ENCODE measurements around the gene SAT1.
"Not testable (repeated sequence)": the region's sequence is repeated elsewhere in the genome, so short reads cannot be mapped to it uniquely, and the experiment has no call there.

SAT1 gene

GRCh38 chrX:23782863-23783588 is at the start of gene SAT1:
SAT1 (plus strand) TSS chrX:23783173; CDS start chrX:23783352, 179 bp downstream.
- peak; percentile 94 for DNase-seq

- DNase-seq: no peak
These were observed 46.9 kb upstream of the SAT1 start for GRCh38 chrX:23736030-23736429.

- DNase-seq: no peak
These were observed 45.6 kb upstream of the SAT1 start for GRCh38 chrX:23737413-23737812.

GRCh38 chrX:23742174-23742696 is 40.7 kb upstream of the SAT1 start:
- peak; percentile 20 for DNase-seq

GRCh38 chrX:23742697-23743622 is 40.0 kb upstream of the SAT1 start, which contains the start of gene ACOT9:
ACOT9 (minus strand) TSS chrX:23743276; CDS start chrX:23743144, 132 bp downstream.
- DNase-seq: peak; percentile 72

GRCh38 chrX:23743623-23743971 is 39.4 kb upstream of the SAT1 start:
- DNase-seq: not testable (repeated sequence)

- DNase-seq: no peak
These were observed 37.2 kb upstream of the SAT1 start for GRCh38 chrX:23745786-23746185.

GRCh38 chrX:23749129-23749528 is 33.8 kb upstream of the SAT1 start:
- DNase-seq: no peak

GRCh38 chrX:23749576-23749975 is 33.4 kb upstream of the SAT1 start:
- no peak for DNase-seq

GRCh38 chrX:23752740-23753415 is 30.1 kb upstream of the SAT1 start:
- no peak for DNase-seq

GRCh38 chrX:23754664-23755063 is 28.3 kb upstream of the SAT1 start:
- DNase-seq: no peak

- peak; percentile 32 for DNase-seq
These were observed 26.8 kb upstream of the SAT1 start for GRCh38 chrX:23756165-23756564.

- no peak for DNase-seq
These were observed 23.2 kb upstream of the SAT1 start for GRCh38 chrX:23759821-23760220.

GRCh38 chrX:23764188-23764984 is 18.6 kb upstream of the SAT1 start:
- DNase-seq: no peak

- DNase-seq: no peak
These were observed 17.5 kb upstream of the SAT1 start for GRCh38 chrX:23765449-23765848.

GRCh38 chrX:23765868-23766267 is 17.1 kb upstream of the SAT1 start:
- DNase-seq: no peak

- DNase-seq: peak; percentile 17
These were observed 16.1 kb upstream of the SAT1 start for GRCh38 chrX:23766650-23767551.

GRCh38 chrX:23770142-23770541 is 12.8 kb upstream of the SAT1 start:
- DNase-seq: no peak

- not testable (repeated sequence) for DNase-seq
These were observed 11.9 kb upstream of the SAT1 start for GRCh38 chrX:23771086-23771485.

- no peak for DNase-seq
These were observed 9.3 kb upstream of the SAT1 start for GRCh38 chrX:23773601-23774175.

GRCh38 chrX:23776363-23776762 is 6.6 kb upstream of the SAT1 start:
- no peak for DNase-seq

All from NCI-H510A treated with DMSO at 0.1 percent for 48 hours (cell line).